Adipocyte (in vitro differentiated cells): Measurements from ENCODE around the gene EFCAB5.
A peak's percentile ranks its signal among the peaks of the same experiment; 100 is the strongest.
"Not testable (repeated sequence)": the region's sequence is repeated elsewhere in the genome, so short reads cannot be mapped to it uniquely, and the experiment has no call there.

Experiments
- DNase-seq: peaks from one replicate; pipeline ENCODE4 v3.0.0-alpha.2; 2015; ENCODE audit warnings: low read depth
- H3K27me3 ChIP-seq: replicated peaks from 2 replicates; pipeline ENCODE4 v1.7.0; 2013; ENCODE audit warnings: mild to moderate bottlenecking, low read length, moderate library complexity; ENCODE audit not compliant: control insufficient read depth, insufficient read depth
- H3K36me3 ChIP-seq: 2 replicates; pipeline ENCODE4 v1.7.0; 2013; ENCODE audit warnings: low read length, mild to moderate bottlenecking, moderate library complexity; ENCODE audit not compliant: control insufficient read depth, insufficient read depth, severe bottlenecking
- H3K4me1 ChIP-seq: 2 replicates; pipeline ENCODE4 v1.7.0; 2013; ENCODE audit warnings: mild to moderate bottlenecking, low read length, moderate library complexity; ENCODE audit not compliant: control insufficient read depth, insufficient read depth
- H3K4me3 ChIP-seq: 2 replicates; pipeline ENCODE4 v1.7.0; 2013; ENCODE audit warnings: mild to moderate bottlenecking, low read length, moderate library complexity
- H3K9ac ChIP-seq: 2 replicates; pipeline ENCODE4 v1.7.0; 2013; ENCODE audit warnings: mild to moderate bottlenecking, low read length, moderate library complexity
- H3K9me3 ChIP-seq: 2 replicates; pipeline ENCODE4 v1.7.0; 2013; ENCODE audit warnings: mild to moderate bottlenecking, low read length, moderate library complexity; ENCODE audit not compliant: control insufficient read depth

The EFCAB5 gene

GRCh38 chr17:30082773-30083172, 141.3 kb downstream of the EFCAB5 start:
- Histone ChIP-seq H3K9me3 (no peaks in the 10 kb centered on the region), H3K9ac (no peak overlapping the region), H3K27me3 (peaks cover 23% of the 10 kb centered on the region), H3K36me3 (no peaks in the 10 kb centered on the region), H3K4me1 (no peaks in the 10 kb centered on the region), H3K4me3 (no peak overlapping the region)
- no peak for DNase-seq

- Histone ChIP-seq H3K4me1 (no peaks in the 10 kb centered on the region), H3K4me3 (no peak overlapping the region), H3K9ac (no peak overlapping the region), H3K9me3 (no peaks in the 10 kb centered on the region), H3K27me3 (peaks cover 12% of the 10 kb centered on the region), H3K36me3 (no peaks in the 10 kb centered on the region)
- DNase-seq: no peak
Observed at GRCh38 chr17:30084788-30085187, 143.4 kb downstream of the EFCAB5 start.

GRCh38 chr17:30086896-30087295, 145.5 kb downstream of the EFCAB5 start:
- peaks cover 9% of the 10 kb centered on the region for H3K4me1 ChIP-seq
- no peak overlapping the region for H3K9ac ChIP-seq
- no peaks in the 10 kb centered on the region for H3K9me3 ChIP-seq
- H3K27me3 ChIP-seq: peaks cover 7% of the 10 kb centered on the region
- DNase-seq: no peak
- no peaks in the 10 kb centered on the region for H3K36me3 ChIP-seq
- no peak overlapping the region for H3K4me3 ChIP-seq

GRCh38 chr17:30087431-30087830, 146.0 kb downstream of the EFCAB5 start:
- not testable (repeated sequence) for H3K36me3 ChIP-seq, H3K9ac ChIP-seq, H3K27me3 ChIP-seq, DNase-seq, H3K4me3 ChIP-seq, H3K9me3 ChIP-seq
- peaks cover 12% of the 10 kb centered on the region for H3K4me1 ChIP-seq

GRCh38 chr17:30091121-30091670, 149.8 kb downstream of the EFCAB5 start:
- DNase-seq: no peak
- H3K36me3 ChIP-seq: no peaks in the 10 kb centered on the region

GRCh38 chr17:30091771-30092170, 150.3 kb downstream of the EFCAB5 start:
- no peaks in the 10 kb centered on the region for H3K9me3 ChIP-seq
- peak; percentile 78 for DNase-seq
- no peaks in the 10 kb centered on the region for H3K27me3 ChIP-seq

More at GRCh38 chr17:30091121-30091670, 149.8 kb downstream of the EFCAB5 start:
- H3K27me3 ChIP-seq: no peaks in the 10 kb centered on the region
- H3K9ac ChIP-seq: no peak overlapping the region
- peak overlapping the region; percentile 12 for H3K4me3 ChIP-seq
- H3K9me3 ChIP-seq: no peaks in the 10 kb centered on the region
- H3K4me1 ChIP-seq: peaks cover 25% of the 10 kb centered on the region

GRCh38 chr17:30092886-30093285, 151.5 kb downstream of the EFCAB5 start:
- Histone ChIP-seq H3K4me1 (peaks cover 25% of the 10 kb centered on the region), H3K36me3 (no peaks in the 10 kb centered on the region), H3K9ac (no peak overlapping the region), H3K9me3 (no peaks in the 10 kb centered on the region), H3K4me3 (no peak overlapping the region), H3K27me3 (no peaks in the 10 kb centered on the region)
- peak; percentile 9 for DNase-seq

More at GRCh38 chr17:30091771-30092170, 150.3 kb downstream of the EFCAB5 start:
- H3K36me3 ChIP-seq: no peaks in the 10 kb centered on the region
- peak overlapping the region; percentile 12 for H3K4me3 ChIP-seq
- H3K9ac ChIP-seq: no peak overlapping the region
- peaks cover 25% of the 10 kb centered on the region for H3K4me1 ChIP-seq

- Histone ChIP-seq H3K4me1 (peaks cover 25% of the 10 kb centered on the region), H3K9ac (no peak overlapping the region), H3K9me3 (no peaks in the 10 kb centered on the region), H3K4me3 (no peak overlapping the region), H3K27me3 (no peaks in the 10 kb centered on the region), H3K36me3 (no peaks in the 10 kb centered on the region)
- DNase-seq: peak; percentile 86
Observed at GRCh38 chr17:30093463-30094147, 152.2 kb downstream of the EFCAB5 start.

- H3K9me3 ChIP-seq: no peaks in the 10 kb centered on the region
- DNase-seq: peak; percentile 91
- no peak overlapping the region for H3K4me3 ChIP-seq
- H3K36me3 ChIP-seq: no peaks in the 10 kb centered on the region
- no peaks in the 10 kb centered on the region for H3K27me3 ChIP-seq
- peaks cover 25% of the 10 kb centered on the region for H3K4me1 ChIP-seq
- no peak overlapping the region for H3K9ac ChIP-seq
Observed at GRCh38 chr17:30095507-30096244, 154.2 kb downstream of the EFCAB5 start.

- peaks cover 3% of the 10 kb centered on the region for H3K27me3 ChIP-seq
- no peak overlapping the region for H3K4me3 ChIP-seq
- H3K9me3 ChIP-seq: no peaks in the 10 kb centered on the region
- H3K36me3 ChIP-seq: no peaks in the 10 kb centered on the region
- H3K4me1 ChIP-seq: peaks cover 3% of the 10 kb centered on the region
- no peak for DNase-seq
- no peak overlapping the region for H3K9ac ChIP-seq
Observed at GRCh38 chr17:30101686-30102390, 160.4 kb downstream of the EFCAB5 start.

- H3K9ac ChIP-seq: peak overlapping the region; percentile 59
- no peak overlapping the region for H3K4me3 ChIP-seq
- no peak for DNase-seq
- H3K27me3 ChIP-seq: peaks cover 3% of the 10 kb centered on the region
- no peaks in the 10 kb centered on the region for H3K36me3 ChIP-seq
- H3K9me3 ChIP-seq: no peaks in the 10 kb centered on the region
- peaks cover 3% of the 10 kb centered on the region for H3K4me1 ChIP-seq
Observed at GRCh38 chr17:30103921-30104320, 162.5 kb downstream of the EFCAB5 start.
